ENCODE measurements around the gene RDH13. TPM values are rescaled to one million over a fixed set of nuclear protein-coding genes. Genes with fewer than 3 reads are reported as not detected.

The RDH13 gene
- total and polyA plus RNA-seq, 2 donors (not counting 1 experiment from before 2014, with no cell fraction given) = 2.7 to 6.9 TPM

- Histone ChIP-seq H3K9me3 (ENCODE audit: control insufficient read depth, insufficient read depth, low read depth, low read length) (no peaks in the 10 kb centered on the region), H3K79me2 (ENCODE audit: control insufficient read depth, insufficient read depth, low read length) (no peaks in the 10 kb centered on the region), H3K4me3 (replicated peaks in 1 of 4; ENCODE audit: control extremely low read depth in 1 of 4, insufficient read depth in 1 of 4, low read depth in 3 of 4, low read length in 4 of 4) (no peak overlapping the region), H4K20me1 (ENCODE audit: control insufficient read depth, extremely low read depth, insufficient read depth, low read length) (peaks cover 2% of the 10 kb centered on the region), H3K27ac (ENCODE audit: insufficient read depth, low read length) (no peak overlapping the region), H3K4me1 (ENCODE audit: control insufficient read depth, extremely low read depth, insufficient read depth, low read length) (peaks cover 8% of the 10 kb centered on the region), H3K36me3 (ENCODE audit: control insufficient read depth, insufficient read depth, low read length) (no peaks in the 10 kb centered on the region), H3K9ac (ENCODE audit: insufficient read depth, low read length) (no peak overlapping the region), H3K4me2 (ENCODE audit: extremely low read depth, insufficient read depth, low read length) (no peak overlapping the region), H3K27me3 (ENCODE audit: control insufficient read depth, insufficient read depth, low read length) (peaks cover 31% of the 10 kb centered on the region), H2AFZ (ENCODE audit: low read length) (no peak overlapping the region)
- TF ChIP-seq EZH2 (IDR thresholded peaks at IDR 0.05; ENCODE audit: low read length, missing control alignments) = no peak
- TF ChIP-seq, protein P1, sequence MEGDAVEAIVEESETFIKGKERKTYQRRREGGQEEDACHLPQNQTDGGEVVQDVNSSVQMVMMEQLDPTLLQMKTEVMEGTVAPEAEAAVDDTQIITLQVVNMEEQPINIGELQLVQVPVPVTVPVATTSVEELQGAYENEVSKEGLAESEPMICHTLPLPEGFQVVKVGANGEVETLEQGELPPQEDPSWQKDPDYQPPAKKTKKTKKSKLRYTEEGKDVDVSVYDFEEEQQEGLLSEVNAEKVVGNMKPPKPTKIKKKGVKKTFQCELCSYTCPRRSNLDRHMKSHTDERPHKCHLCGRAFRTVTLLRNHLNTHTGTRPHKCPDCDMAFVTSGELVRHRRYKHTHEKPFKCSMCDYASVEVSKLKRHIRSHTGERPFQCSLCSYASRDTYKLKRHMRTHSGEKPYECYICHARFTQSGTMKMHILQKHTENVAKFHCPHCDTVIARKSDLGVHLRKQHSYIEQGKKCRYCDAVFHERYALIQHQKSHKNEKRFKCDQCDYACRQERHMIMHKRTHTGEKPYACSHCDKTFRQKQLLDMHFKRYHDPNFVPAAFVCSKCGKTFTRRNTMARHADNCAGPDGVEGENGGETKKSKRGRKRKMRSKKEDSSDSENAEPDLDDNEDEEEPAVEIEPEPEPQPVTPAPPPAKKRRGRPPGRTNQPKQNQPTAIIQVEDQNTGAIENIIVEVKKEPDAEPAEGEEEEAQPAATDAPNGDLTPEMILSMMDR (conservative IDR thresholded peaks at IDR 0.05 in 1 of 2, IDR thresholded peaks at IDR 0.05 in 1 of 2; ENCODE audit: low read depth in 1 of 2, low read length in 2 of 2) = no peak
- no peak for DNase-seq (ENCODE audit: low read depth in 2 of 2)
Observed at GRCh38 chr19:55083004-55083850, 20.3 kb upstream of the RDH13 start.

DNA sequence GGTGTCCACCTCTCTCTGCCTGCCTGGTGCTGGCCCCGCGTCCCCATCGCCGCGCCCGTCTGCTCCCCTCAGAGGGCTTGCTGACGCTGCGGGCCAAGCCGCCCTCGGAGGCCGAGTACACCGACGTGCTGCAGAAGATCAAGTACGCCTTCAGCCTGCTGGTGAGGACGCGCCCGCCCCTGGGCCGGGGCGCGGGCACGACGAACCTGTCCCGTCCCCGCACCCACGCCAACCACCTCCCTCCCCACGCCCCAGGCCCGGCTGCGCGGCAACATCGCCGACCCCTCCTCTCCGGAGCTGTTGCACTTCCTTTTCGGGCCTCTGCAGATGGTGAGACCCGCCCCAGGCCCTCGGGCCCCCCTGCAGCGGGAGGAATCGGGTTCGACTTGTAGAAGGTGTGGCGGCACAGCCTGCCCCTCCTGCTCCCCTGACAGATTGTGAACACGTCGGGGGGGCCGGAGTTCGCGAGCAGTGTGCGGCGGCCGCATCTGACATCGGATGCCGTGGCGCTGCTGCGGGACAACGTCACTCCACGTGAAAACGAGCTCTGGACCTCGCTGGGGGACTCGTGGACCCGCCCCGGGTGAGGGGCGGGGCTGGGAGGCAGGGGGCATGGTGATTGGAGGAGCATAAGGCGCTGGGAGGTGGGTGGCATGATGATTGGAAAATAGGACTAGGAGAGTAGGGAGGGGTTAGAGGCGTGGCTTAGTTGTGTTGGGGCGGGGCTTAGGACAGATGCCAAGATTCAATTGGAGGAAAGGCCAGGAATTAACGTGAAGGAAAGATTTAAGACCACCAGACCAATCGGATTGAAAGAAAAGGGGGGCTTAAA lies 19.3 kb upstream of the RDH13 start:
- no peak overlapping the region for H3K27ac ChIP-seq (ENCODE audit: insufficient read depth, low read length)
- H3K27me3 ChIP-seq (ENCODE audit: control insufficient read depth, insufficient read depth, low read length) = peaks cover 31% of the 10 kb centered on the region
- no peaks in the 10 kb centered on the region for H3K36me3 ChIP-seq (ENCODE audit: control insufficient read depth, insufficient read depth, low read length)
- no peak overlapping the region for H3K9ac ChIP-seq (ENCODE audit: insufficient read depth, low read length)
- no peaks in the 10 kb centered on the region for H3K9me3 ChIP-seq (ENCODE audit: control insufficient read depth, insufficient read depth, low read depth, low read length)
- H4K20me1 ChIP-seq (ENCODE audit: control insufficient read depth, extremely low read depth, insufficient read depth, low read length) = peaks cover 2% of the 10 kb centered on the region
- no peak overlapping the region for H2AFZ ChIP-seq (ENCODE audit: low read length)
- no peak overlapping the region for H3K4me2 ChIP-seq (ENCODE audit: extremely low read depth, insufficient read depth, low read length)
- no peaks in the 10 kb centered on the region for H3K79me2 ChIP-seq (ENCODE audit: control insufficient read depth, insufficient read depth, low read length)
- no peaks in the 10 kb centered on the region for H3K4me1 ChIP-seq (ENCODE audit: control insufficient read depth, extremely low read depth, insufficient read depth, low read length)
- no peak overlapping the region for H3K4me3 ChIP-seq (replicated peaks in 1 of 4; ENCODE audit: control extremely low read depth in 1 of 4, insufficient read depth in 1 of 4, low read depth in 3 of 4, low read length in 4 of 4)
- peak; percentile 34 for DNase-seq (ENCODE audit: low read depth in 2 of 2)
- peak; percentile 79 for TF ChIP-seq EZH2 (IDR thresholded peaks at IDR 0.05; ENCODE audit: low read length, missing control alignments)
- TF ChIP-seq, protein P1 (conservative IDR thresholded peaks at IDR 0.05 in 1 of 2, IDR thresholded peaks at IDR 0.05 in 1 of 2; ENCODE audit: low read depth in 1 of 2, low read length in 2 of 2) = no peak

DNA sequence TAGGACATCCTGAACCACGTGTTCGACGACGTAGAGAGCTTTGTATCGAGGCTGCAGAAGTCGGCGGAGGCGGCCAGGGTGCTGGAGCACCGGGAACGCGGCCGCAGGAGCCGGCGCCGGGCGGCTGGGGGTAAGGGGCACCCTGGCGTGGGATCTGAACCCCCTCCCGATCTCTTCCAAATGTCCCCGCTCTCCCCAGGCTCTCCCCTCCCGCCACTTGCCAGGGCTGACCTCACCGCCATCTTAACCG lies 18.7 kb upstream of the RDH13 start:
- H3K9ac ChIP-seq (ENCODE audit: insufficient read depth, low read length) = no peak overlapping the region
- H3K4me1 ChIP-seq (ENCODE audit: control insufficient read depth, extremely low read depth, insufficient read depth, low read length) = no peaks in the 10 kb centered on the region
- H3K4me3 ChIP-seq (replicated peaks in 1 of 4; ENCODE audit: control extremely low read depth in 1 of 4, insufficient read depth in 1 of 4, low read depth in 3 of 4, low read length in 4 of 4) = no peak overlapping the region
- no peaks in the 10 kb centered on the region for H3K9me3 ChIP-seq (ENCODE audit: control insufficient read depth, insufficient read depth, low read depth, low read length)
- H4K20me1 ChIP-seq (ENCODE audit: control insufficient read depth, extremely low read depth, insufficient read depth, low read length) = peaks cover 2% of the 10 kb centered on the region
- no peaks in the 10 kb centered on the region for H3K36me3 ChIP-seq (ENCODE audit: control insufficient read depth, insufficient read depth, low read length)
- H3K79me2 ChIP-seq (ENCODE audit: control insufficient read depth, insufficient read depth, low read length) = no peaks in the 10 kb centered on the region
- no peak for TF ChIP-seq EZH2 (IDR thresholded peaks at IDR 0.05; ENCODE audit: low read length, missing control alignments)
- TF ChIP-seq, protein P1 (conservative IDR thresholded peaks at IDR 0.05 in 1 of 2, IDR thresholded peaks at IDR 0.05 in 1 of 2; ENCODE audit: low read depth in 1 of 2, low read length in 2 of 2) = no peak
- no peak overlapping the region for H3K4me2 ChIP-seq (ENCODE audit: extremely low read depth, insufficient read depth, low read length)
- H3K27ac ChIP-seq (ENCODE audit: insufficient read depth, low read length) = no peak overlapping the region
- H2AFZ ChIP-seq (ENCODE audit: low read length) = no peak overlapping the region
- peaks cover 31% of the 10 kb centered on the region for H3K27me3 ChIP-seq (ENCODE audit: control insufficient read depth, insufficient read depth, low read length)
- DNase-seq (ENCODE audit: low read depth in 2 of 2) = no peak

Measured in fibroblast of lung (primary cell).